Neural crest cell (in vitro differentiated cells): ENCODE results near the gene RPS26. TPM values are rescaled to one million over a fixed set of nuclear protein-coding genes. Genes with fewer than 3 reads are reported as not detected.

Experiments used
- DNase-seq: peaks from one replicate; pipeline ENCODE4 v3.0.0; 2021; ENCODE audit warnings: low read depth, mixed read lengths, low spot score
- H3K27ac Mint-ChIP-seq: one replicate; pipeline ENCODE4 v1.8.0; 2021; ENCODE audit warnings: mild to moderate bottlenecking, mixed read lengths; ENCODE audit not compliant: unreplicated experiment
- H3K27me3 Mint-ChIP-seq: 2 replicates; pipeline ENCODE4 v1.8.0; 2021; ENCODE audit warnings: low read depth, mild to moderate bottlenecking, mixed read lengths
- H3K36me3 Mint-ChIP-seq: 2 replicates; pipeline ENCODE4 v1.8.0; 2021; ENCODE audit warnings: low read depth, mild to moderate bottlenecking, mixed read lengths
- H3K4me1 Mint-ChIP-seq: 2 replicates; pipeline ENCODE4 v1.8.0; 2021; ENCODE audit warnings: mixed read lengths
- H3K4me3 Mint-ChIP-seq: one replicate; pipeline ENCODE4 v1.8.0; 2021; ENCODE audit warnings: mild to moderate bottlenecking, mixed read lengths
- H3K9me3 Mint-ChIP-seq: 2 replicates; pipeline ENCODE4 v1.8.0; 2021; ENCODE audit warnings: mixed read lengths
- CTCF ChIP-seq: fragments of 200-600 bp; sonication (generic); conservative IDR thresholded peaks from 2 replicates; pipeline ENCODE4 v1.5.0; 2021; ENCODE audit warnings: antibody characterized with exemption, mild to moderate bottlenecking
- total RNA-seq: library from RNA; stranded (reverse); gene quantifications from 2 replicates; pipeline ENCODE4 v1.2.1, GENCODE V29; 2021

Gene RPS26
- total RNA-seq, 1 donor from 2014 or later, result 32.3 TPM

GRCh38 chr12:56007564-56008559 is 33.9 kb upstream of the RPS26 start:
- H3K36me3 Mint-ChIP-seq, result peaks cover 23% of the 10 kb centered on the region
- DNase-seq, result peak; percentile 70
- TF ChIP-seq CTCF, result no peak
- H3K4me3 Mint-ChIP-seq, result peak overlapping the region; percentile 92
- no peaks in the 10 kb centered on the region for H3K9me3 Mint-ChIP-seq
- H3K27me3 Mint-ChIP-seq, result no peaks in the 10 kb centered on the region
- H3K4me1 Mint-ChIP-seq, result peaks cover 41% of the 10 kb centered on the region
- peak overlapping the region; percentile 90 for H3K27ac Mint-ChIP-seq

GRCh38 chr12:56010111-56010570 is 31.6 kb upstream of the RPS26 start:
- H3K4me3 Mint-ChIP-seq, result peak overlapping the region; percentile 74
- H3K27ac Mint-ChIP-seq, result no peak overlapping the region
- no peaks in the 10 kb centered on the region for H3K27me3 Mint-ChIP-seq
- H3K36me3 Mint-ChIP-seq, result peaks cover 11% of the 10 kb centered on the region
- no peaks in the 10 kb centered on the region for H3K9me3 Mint-ChIP-seq
- TF ChIP-seq CTCF, result no peak
- peaks cover 45% of the 10 kb centered on the region for H3K4me1 Mint-ChIP-seq
- DNase-seq, result no peak

GRCh38 chr12:56011509-56012090 is 30.1 kb upstream of the RPS26 start:
- no peak for TF ChIP-seq CTCF
- H3K27me3 Mint-ChIP-seq, result no peaks in the 10 kb centered on the region
- DNase-seq, result no peak
- peaks cover 11% of the 10 kb centered on the region for H3K36me3 Mint-ChIP-seq
- H3K4me3 Mint-ChIP-seq, result no peak overlapping the region
- H3K4me1 Mint-ChIP-seq, result peaks cover 51% of the 10 kb centered on the region
- no peak overlapping the region for H3K27ac Mint-ChIP-seq
- no peaks in the 10 kb centered on the region for H3K9me3 Mint-ChIP-seq

GRCh38 chr12:56013482-56013881 is 28.2 kb upstream of the RPS26 start:
- Mint-ChIP-seq H3K27ac (no peak overlapping the region), H3K36me3 (peaks cover 8% of the 10 kb centered on the region), H3K27me3 (no peaks in the 10 kb centered on the region), H3K4me3 (peak overlapping the region; percentile 7), H3K4me1 (peaks cover 43% of the 10 kb centered on the region), H3K9me3 (no peaks in the 10 kb centered on the region)
- TF ChIP-seq CTCF, result no peak
- no peak for DNase-seq

GRCh38 chr12:56014205-56014604 is 27.5 kb upstream of the RPS26 start:
- Mint-ChIP-seq H3K4me1 (peaks cover 40% of the 10 kb centered on the region), H3K4me3 (peak overlapping the region; percentile 26), H3K27ac (no peak overlapping the region), H3K27me3 (no peaks in the 10 kb centered on the region), H3K9me3 (no peaks in the 10 kb centered on the region), H3K36me3 (peaks cover 8% of the 10 kb centered on the region)
- TF ChIP-seq CTCF, result no peak
- no peak for DNase-seq
